Activated naive CD4-positive, alpha-beta T cell treated with anti-CD3 and anti-CD28 coated beads, Interleukin-2, amount 50 U/mL, for 72 hours (primary cell): ENCODE data around the gene PIM2. TPM values are rescaled to one million over a fixed set of nuclear protein-coding genes. Genes with fewer than 3 reads are reported as not detected.
"Not testable (repeated sequence)": the region's sequence is repeated elsewhere in the genome, so short reads cannot be mapped to it uniquely, and the experiment has no call there.

Source experiments
- ATAC-seq, 2 donors: fragments of 150-1000 bp; cut with Tn5 transposase; 2 replicates each; pipeline ENCODE4 v1.10.0; 2021; ENCODE audit warnings: mild to moderate bottlenecking in 2 of 2, moderate library complexity in 2 of 2
- DNase-seq, 2 donors: peaks; one replicate each; pipeline ENCODE4 v3.0.0; 2021 to 2022; ENCODE audit warnings: low spot score in 2 of 2
- H3K27ac Mint-ChIP-seq, 2 donors: one replicate each; pipeline ENCODE4 v1.8.0; 2022; ENCODE audit warnings: mild to moderate bottlenecking in 2 of 2, mixed read lengths in 2 of 2
- H3K36me3 Mint-ChIP-seq, 2 donors: one replicate each; pipeline ENCODE4 v1.8.0; 2022; ENCODE audit warnings: mixed read lengths in 2 of 2
- H3K9me3 Mint-ChIP-seq, 2 donors: one replicate each; pipeline ENCODE4 v1.8.0; 2022; ENCODE audit warnings: mixed read lengths in 2 of 2
- total RNA-seq, 2 donors: library from RNA; stranded (reverse); gene quantifications; one replicate each; pipeline ENCODE4 v1.2.3, GENCODE V29; 2022

The PIM2 gene
- total RNA-seq, 2 donors from 2014 or later: 264 to 357 TPM

DNA sequence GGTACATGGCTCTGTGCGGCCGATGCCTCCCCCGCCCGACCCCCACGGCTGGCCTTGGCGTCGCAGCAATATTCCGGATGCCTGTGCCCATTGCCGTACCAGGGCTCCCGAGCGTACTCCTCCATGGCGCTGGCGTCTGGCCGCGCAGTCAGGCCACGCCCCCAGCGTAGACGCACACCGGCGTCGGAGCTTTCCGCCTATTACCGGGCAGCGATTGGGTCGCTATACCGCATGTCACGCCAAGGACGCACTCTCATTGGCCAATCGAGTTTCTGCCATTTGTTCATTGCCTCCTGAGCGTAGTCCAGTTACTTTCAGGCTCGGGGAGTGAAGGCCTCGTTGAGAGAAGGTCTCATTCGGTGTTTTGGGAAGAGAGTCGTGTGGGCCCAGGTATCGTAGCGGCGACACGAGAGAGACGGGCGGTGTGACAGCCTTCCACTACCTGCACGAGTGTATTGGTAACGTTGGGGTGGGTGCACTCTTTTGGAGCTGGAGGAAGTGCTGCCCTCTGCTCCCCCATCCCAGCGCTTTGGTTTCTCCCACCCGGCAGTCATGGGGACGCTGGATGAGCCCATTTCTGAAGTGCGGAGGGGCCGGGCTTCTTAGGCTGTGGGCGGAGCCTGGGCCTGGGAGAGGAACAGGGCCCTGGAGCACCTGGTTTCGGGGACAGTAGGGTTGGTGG lies 21.1 kb downstream of the PIM2 start, which contains the start of the genes PQBP1 and TIMM17B:
Gene PQBP1, plus strand, starts transcription at position 306 of the 682 bp plus-strand sequence. CDS start 580 bp downstream, outside the sequence.
Gene TIMM17B, minus strand, starts transcription at position 144 of the 682 bp plus-strand sequence. Its CDS starts 19 bp downstream, at position 125.
- Mint-ChIP-seq H3K9me3 (no peaks in the 10 kb centered on the region), H3K27ac (peak within 1 kb of the TSS; percentile 94 to 96), H3K36me3 (peaks cover 0 to 16% of the 10 kb centered on the region in 2 donors)
- peak; percentile 90 for ATAC-seq
- DNase-seq: peak; percentile 84 to 89

DNA sequence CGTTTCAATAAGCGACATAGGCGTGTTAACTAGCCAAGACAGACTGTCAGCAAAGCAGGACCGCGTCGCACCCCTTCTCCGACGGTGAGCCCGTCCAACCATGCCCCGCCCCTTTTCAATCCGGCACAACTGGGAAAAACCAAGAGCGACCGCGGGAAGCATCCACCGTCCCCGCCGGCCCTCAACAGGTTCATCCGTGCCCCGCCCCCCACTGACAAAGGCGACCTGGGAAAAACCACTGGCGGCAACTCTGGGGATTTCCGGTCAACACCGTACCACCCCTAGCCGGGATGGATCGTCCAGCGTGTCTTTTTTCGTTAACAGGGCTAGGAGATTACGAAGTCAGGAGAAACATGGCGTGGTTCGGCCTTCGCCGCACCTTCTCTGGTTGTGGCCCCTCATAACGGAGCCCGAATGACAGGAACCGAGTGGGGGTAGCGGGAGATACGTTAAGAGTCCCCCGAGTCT lies 21.6 kb downstream of the PIM2 start:
- H3K27ac Mint-ChIP-seq: peak overlapping the region; percentile 94 to 96
- H3K36me3 Mint-ChIP-seq: peaks cover 0 to 16% of the 10 kb centered on the region in 2 donors
- no peaks in the 10 kb centered on the region for H3K9me3 Mint-ChIP-seq
- DNase-seq (peak; percentile 43 to 73), ATAC-seq (peak; percentile 28 to 40)

DNA sequence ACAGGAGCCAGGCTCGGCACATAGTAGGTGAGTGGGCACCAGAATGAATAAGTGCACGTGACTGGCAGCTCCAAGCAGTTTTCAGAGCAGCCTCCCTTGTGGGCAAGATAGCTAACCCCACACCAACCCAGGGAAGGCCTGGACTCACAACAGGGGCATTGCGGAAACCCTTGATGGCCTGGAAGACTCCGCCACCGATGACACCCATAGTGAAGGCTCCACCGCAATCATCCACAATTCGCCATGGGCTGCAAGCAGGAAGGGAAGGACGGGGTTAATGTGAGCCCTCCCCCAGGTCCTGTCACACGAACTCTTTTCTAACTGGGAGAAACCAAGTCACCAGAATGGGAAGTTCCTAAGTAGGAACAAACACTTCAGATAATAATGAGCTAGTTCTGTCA lies 22.2 kb downstream of the PIM2 start:
- ATAC-seq (no peak), DNase-seq (no peak)
- Mint-ChIP-seq H3K27ac (peak overlapping the region; percentile 94 to 96), H3K36me3 (peaks cover 0 to 16% of the 10 kb centered on the region in 2 donors), H3K9me3 (no peaks in the 10 kb centered on the region)

DNA sequence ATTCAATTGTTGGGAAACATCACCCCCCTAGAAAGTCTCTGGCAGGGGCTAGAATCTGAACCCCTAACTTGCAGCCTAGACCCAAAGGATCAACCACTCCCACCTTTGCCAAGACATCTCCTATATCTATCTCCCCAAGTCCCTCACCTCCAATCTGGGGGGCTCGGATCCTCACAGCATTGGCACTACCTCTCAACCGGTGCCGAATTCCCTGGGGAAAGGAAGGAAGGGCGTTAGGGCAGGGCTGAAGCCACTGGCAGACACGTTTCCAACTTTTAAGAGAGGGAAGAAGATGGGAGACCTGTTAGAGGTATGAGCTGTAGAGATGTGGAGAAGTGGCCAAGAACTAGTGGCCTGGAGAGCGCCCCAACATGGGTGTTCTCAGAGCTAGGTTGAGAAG lies 23.9 kb downstream of the PIM2 start:
- no peak for DNase-seq
- Mint-ChIP-seq H3K27ac (peak overlapping the region in 1 of 2 donors; percentile 38), H3K36me3 (peaks cover 0 to 16% of the 10 kb centered on the region in 2 donors), H3K9me3 (no peaks in the 10 kb centered on the region)
- no peak for ATAC-seq

DNA sequence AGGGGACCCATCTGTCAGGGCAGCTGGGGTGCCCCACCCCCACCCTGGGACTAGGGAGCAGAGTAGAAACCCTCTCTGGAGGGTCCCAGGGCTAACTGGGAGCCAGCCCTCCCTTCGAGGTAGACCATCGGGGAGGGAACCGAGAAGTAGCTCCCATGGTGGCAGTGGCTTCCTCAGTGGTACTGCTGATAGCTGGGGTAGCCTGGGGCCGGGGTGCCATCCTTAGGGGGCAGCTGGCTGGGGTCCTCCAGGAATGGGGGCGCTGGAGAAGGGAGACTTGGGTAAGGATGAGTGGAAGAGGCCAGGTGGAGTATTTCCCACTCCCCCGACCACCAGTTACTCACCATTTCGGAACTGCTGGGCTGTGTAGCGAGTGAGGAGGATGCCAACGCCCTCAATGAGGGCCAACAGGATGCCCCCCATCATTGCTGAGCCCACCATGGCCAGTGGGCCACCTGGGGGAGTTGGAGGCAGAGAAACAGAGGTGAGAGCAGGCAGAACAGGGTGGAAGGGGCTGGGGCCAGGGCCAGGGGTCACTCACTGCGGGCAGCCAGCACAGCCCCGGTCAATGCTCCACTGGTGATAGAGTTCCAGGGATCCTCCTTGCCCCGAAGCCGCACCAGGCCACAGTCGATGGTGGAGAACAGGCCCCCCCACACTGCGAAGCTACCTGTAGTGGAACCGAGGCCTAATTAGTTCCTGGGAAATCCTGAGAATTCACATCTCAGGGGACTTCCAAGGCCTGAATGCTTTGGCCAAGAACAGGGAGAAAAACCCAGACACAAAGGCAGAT lies 25.1 kb downstream of the PIM2 start:
- peaks cover 0 to 16% of the 10 kb centered on the region in 2 donors for H3K36me3 Mint-ChIP-seq
- ATAC-seq: no peak
- DNase-seq: no peak
- peak overlapping the region; percentile 14 to 66 for H3K27ac Mint-ChIP-seq
- no peaks in the 10 kb centered on the region for H3K9me3 Mint-ChIP-seq

DNA sequence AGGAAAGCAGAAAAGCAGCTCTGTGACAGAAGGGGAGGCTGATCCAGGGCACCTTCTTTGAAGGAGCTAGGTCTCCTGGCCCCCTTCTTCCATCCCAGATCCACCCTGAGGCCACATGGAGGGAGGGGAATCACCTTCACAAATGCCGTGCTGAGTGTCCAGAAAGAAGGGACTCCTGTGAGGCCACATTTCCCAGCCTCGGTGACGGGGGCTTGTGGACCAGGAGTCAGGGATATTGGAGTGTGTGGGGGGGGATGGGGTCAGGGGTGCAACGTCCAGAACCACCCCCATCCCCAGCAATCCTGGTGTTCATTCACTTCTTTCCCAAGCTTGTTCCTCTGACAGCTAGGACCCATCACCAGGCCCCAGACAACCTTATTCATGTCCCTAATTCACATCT lies 25.9 kb downstream of the PIM2 start:
- H3K27ac Mint-ChIP-seq: no peak overlapping the region
- ATAC-seq: no peak

DNA sequence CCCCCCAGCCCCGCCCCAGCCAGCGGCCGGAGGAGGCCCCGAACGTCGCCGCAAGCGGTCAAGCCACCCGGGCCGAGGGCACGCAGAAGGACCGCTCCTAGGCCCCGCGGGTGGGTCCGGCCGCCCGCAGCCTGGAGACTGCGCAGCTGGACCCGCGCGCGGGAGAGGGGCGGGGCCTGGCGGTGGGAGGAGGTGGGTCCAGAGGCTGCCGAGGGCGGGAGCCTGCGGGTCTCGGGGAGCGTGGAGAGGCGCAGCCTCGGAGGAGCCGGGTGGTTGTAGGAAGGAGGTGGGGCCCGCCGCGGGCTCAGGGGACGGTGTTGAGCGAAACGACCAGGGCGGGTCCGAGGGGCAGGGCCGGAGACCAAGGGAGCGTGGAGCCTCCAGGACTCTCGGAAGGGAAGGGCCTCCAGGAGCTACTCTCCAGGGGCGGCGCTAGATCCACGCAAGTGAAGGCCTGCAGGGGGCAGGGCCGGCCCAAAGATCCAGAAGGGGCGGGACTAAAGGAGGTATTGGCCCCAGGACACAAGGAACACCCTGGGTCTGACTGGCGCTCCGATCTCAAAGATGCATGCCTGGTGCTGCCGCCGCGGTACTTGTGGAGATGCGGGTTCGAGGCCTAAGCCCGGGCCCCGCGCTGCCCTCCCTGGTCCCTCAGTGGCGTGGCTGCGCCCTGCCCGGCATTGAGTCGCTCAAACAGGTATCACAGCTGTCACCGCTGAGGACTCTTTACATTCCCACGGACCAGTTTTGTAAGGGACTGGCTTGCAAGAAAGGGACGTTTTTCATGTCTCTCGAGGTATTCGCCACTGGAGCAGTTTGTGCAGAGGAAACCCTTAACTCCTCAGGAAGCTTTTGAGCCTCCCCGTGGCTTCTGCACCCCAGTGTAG lies 27.2 kb downstream of the PIM2 start:
- DNase-seq (peak; percentile 71 to 82), ATAC-seq (peak; percentile 90 to 91)
- H3K27ac Mint-ChIP-seq: peak overlapping the region in 1 of 2 donors; percentile 86
- no peaks in the 10 kb centered on the region for H3K9me3 Mint-ChIP-seq
- H3K36me3 Mint-ChIP-seq: no peaks in the 10 kb centered on the region

More for the DNA sequence above, 25.9 kb downstream of the PIM2 start:
- Mint-ChIP-seq H3K9me3 (no peaks in the 10 kb centered on the region), H3K36me3 (peaks cover 0 to 11% of the 10 kb centered on the region in 2 donors)
- DNase-seq: no peak

DNA sequence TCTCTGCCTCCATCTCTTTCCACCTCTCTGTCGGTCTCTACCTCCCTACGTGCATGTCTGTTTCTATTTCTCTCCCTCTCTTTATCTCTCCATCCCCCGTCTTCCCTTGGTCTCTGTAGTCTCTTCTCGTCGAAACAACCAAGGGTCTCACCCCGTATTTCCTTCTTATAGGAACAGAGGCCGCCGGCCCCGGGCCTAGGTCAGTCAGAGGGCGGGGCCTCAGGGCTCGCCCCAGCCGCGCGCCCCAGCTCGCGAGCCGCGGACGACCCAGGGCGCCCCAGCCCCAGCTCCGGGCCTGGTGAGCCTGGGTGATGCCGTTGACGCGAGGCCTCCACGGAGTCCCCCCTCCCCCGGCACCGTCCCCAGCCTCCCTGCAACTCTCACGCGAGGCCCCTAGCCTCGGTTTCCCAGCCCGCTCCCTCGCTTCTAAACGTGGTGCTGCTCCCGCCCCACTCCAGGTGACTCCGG lies 27.9 kb downstream of the PIM2 start:
- Mint-ChIP-seq H3K27ac (peak overlapping the region; percentile 86 to 94), H3K36me3 (no peaks in the 10 kb centered on the region), H3K9me3 (no peaks in the 10 kb centered on the region)
- ATAC-seq (peak; percentile 55 to 60), DNase-seq (peak in 1 of 2 donors; percentile 28)

DNA sequence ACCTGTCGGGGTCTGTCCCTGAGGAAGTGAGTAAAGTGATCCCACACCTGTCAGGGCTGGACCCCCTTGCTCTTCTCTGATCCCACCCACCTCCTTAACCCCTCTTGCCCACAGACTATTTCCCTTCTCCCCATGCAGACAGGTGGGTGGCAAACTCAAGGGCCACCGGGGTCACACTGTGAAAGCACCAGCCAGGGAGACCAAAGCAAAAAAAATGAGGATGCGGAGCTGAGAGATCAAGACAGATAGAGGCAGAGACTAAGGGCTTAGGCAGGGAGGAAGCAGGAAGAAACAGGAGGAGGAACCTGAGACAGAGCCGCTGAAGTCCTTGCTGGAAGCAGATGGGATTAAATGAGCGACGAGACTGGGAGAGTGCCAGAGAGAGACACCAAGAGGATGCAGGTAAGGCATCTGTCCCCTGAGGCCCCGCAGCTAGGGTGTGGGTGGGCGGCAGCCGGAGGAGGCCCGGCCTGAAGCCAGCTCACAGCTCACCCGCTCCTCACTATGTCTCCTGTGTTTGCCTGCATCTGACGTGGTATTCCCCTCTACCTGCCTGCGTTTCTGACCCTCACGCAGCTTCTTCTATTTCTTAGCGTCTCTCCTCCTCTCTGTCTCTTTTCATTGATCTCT lies 28.4 kb downstream of the PIM2 start:
- no peaks in the 10 kb centered on the region for H3K9me3 Mint-ChIP-seq
- H3K36me3 Mint-ChIP-seq: no peaks in the 10 kb centered on the region
- DNase-seq: no peak
- peak in 1 of 2 donors; percentile 5 for ATAC-seq
- H3K27ac Mint-ChIP-seq: peak overlapping the region; percentile 86 to 94

DNA sequence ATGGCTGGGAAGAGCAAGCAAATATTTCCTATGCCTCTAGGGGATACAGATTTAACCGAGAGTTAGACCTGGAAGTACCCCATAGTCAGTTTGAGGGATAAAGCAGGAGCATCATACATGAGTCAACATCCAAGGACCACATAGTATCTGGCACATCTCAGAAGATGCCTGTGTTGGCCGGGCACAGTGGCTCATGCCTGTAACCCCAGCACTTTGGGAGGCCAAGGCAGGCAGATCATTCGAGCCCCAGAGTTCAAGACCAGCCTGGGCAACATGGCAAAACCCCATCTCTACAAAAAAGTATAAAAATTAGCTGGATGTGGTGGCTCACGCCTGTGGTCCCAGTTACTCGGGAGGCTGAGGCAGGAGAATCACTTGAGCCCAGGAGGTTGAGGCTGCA lies 32.2 kb downstream of the PIM2 start:
- not testable (repeated sequence) for DNase-seq, H3K36me3 Mint-ChIP-seq, ATAC-seq, H3K27ac Mint-ChIP-seq, H3K9me3 Mint-ChIP-seq

DNA sequence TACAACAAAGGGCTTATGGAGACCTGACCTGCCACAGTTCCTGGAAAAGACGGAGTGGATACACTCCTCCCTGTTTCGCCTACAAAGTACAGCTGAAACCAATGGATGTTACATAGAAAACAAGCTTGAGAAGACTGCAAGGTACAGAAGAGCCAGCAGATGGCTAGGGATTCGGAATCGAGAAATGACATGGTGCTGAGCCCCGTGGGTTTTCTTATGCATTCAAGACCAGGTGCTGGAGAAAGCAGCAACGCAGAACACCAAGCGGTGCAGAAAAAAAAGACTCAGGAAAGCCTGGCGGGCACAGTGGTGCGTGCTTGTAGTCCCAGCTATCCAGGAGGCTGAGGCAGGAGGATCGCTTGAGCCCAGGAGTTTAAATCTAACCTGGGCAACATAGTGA lies 35.1 kb downstream of the PIM2 start:
- no peak for ATAC-seq
- Mint-ChIP-seq H3K27ac (no peak overlapping the region), H3K9me3 (no peaks in the 10 kb centered on the region), H3K36me3 (no peaks in the 10 kb centered on the region)
- DNase-seq: no peak

DNA sequence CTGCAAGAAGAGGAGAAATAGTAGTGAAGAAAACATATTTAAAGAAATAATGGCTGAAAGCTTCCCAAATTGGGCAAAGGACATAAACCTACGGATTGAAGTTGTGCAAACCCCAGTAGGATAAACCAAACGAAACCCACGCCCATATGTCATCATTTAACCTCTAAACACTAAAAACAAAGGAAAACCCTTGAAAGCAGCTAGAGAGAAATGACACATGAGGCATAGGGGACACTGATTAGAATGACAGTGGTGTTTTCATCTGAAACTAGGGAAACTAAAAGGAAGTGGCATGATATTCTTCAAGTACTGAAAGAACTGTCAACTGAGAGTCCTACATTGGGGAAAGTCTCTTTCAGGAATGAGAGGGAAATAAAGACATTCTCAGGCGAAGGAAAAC lies 41.9 kb downstream of the PIM2 start:
- H3K27ac Mint-ChIP-seq, H3K9me3 Mint-ChIP-seq, DNase-seq, H3K36me3 Mint-ChIP-seq, ATAC-seq: not testable (repeated sequence)

DNA sequence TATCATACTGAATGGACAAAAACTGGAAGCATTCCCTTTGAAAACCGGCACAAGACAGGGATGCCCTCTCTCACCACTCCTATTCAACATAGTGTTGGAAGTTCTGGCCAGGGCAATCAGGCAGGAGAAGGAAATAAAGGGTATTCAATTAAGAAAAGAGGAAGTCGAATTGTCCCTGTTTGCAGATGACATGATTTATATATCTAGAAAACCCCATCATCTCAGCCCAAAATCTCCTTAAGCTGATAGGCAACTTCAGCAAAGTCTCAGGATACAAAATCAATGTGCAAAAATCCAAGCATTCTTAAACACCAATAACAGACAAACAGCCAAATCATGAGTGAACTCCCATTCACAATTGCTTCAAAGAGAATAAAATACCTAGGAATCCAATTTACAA lies 46.8 kb downstream of the PIM2 start:
- not testable (repeated sequence) for H3K36me3 Mint-ChIP-seq, DNase-seq, ATAC-seq, H3K9me3 Mint-ChIP-seq, H3K27ac Mint-ChIP-seq

DNA sequence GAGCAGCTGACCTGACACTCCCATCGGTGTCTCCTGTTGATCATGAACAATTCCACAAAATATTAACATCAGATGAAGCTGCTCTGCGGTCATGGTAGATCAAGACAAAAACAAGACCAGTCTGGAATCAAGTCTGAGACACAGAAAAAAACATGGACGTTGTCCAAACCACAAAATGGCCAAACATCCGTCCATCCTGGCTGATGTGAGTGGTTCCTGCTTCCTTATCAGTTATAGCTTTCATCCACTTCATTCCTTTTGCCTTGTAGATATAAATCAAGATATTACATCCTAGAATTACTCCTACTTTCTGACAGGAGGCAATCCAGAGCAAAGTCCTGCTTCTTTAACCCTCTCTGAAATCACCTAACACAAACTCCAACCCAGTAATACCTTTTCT lies 54.6 kb downstream of the PIM2 start:
- Mint-ChIP-seq H3K9me3 (no peaks in the 10 kb centered on the region), H3K27ac (no peak overlapping the region), H3K36me3 (no peaks in the 10 kb centered on the region)
- no peak for DNase-seq
- no peak for ATAC-seq
